NK-92 treated with Interleukin-12 subunit alpha and Interleukin-12 subunit beta, amount 100 ng/mL, for 24 hours (cell line): ENCODE measurements around the gene PLEK2.

ENCODE experiments used
- DNase-seq: peaks from one replicate; lab custom pipeline; 2025; lab: John Stamatoyannopoulos, UW

The PLEK2 gene

DNA sequence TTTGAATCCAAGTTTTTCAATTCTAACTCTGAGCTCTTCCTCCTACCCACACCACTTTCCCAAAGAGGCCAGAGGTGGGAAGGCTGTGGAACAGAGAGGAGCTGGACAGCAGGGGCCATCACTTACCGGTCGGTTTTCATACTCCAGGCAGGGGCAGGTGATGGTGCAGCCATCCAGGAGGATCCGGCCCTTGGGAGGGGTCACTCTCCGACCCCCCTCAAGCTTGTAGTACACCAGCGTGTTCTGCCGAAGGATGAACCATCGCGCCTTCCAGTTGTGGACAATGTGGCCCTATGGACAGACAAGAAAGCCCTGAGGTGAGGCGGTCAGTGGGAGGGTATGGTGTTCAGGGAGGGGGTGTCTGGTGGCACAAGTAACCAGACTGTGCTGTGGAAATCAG lies 14.4 kb downstream of the PLEK2 start:
- DNase-seq, result no peak

DNA sequence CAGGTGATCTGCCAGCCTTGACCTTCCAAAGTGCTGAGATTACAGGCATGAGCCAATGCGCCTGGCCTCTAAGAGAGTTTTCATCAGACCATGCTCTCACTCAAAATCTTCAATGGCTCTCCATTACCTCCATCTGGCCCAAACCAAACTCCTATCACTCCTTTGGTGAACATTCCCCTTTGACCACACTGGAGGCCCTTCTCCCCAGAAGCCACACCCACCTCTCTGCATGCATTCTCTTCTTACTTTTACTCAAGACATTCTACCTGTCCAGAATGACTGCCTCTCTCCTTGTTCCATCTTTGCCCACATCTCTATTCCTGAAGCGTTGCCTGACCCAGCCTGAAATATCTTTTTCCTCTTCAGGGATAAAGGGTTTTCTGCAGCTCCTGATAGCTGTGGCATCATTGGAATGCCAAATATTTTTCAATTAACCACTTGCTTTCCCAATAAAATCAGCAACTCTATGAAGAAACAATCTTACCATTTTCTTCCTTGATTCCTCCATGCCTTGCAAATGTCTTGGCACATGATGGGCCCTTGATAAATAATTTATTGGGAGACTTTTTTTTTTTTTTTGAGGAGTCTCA lies 15.5 kb downstream of the PLEK2 start:
- no peak for DNase-seq

DNA sequence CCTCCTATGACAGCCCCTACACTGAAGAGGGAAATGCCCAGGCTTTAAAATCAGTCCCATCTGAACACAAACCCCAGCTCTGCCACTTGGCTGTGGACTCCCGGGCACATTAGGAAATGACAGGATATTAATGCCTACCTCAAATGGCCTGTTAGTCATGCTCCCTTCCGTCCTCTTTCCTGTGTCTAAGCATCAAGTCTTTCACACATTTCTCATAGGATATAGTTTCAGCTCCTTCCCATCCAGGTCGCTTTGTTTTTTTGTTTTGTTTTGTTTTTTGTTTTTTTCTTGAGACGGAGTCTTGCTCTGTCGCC lies 16.1 kb downstream of the PLEK2 start:
- no peak for DNase-seq

DNA sequence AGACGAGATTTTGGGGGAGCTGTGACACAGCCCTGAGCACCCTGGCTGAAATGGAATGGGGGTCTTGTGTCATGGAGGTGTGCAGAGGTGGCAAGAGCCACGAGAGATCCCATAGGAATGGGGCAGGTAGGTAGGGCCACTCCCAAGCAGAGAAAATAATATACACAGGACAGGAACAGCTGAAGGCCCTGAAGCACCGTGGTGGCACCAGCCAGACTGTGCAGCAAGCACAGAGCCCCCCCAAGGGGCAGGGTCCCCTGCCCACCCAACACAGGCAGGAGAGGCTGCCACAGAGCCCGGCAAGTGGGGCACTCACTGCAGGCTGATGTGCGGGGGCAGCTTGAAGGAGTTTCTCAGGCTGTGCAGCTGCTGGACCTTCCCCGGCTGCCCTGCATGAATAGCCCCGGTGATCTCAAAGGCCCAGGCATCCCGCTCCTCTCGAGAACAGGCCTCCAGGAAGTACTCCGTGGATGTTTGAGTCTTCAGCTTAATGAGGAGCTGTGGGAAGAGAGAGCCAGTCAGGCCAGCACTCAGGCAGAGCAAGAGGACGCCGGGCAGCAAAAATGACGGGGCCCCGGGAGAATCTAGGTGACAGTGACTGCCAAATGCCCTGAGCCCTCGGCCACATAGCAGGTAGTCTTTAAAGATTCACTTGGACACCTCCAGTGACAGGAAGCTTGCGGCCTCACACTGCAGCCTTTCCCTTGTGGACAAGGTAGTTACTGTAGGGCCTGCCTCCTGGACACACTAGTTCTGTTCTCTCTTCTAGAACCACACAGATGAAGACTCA lies 16.7 kb downstream of the PLEK2 start:
- DNase-seq, result no peak

DNA sequence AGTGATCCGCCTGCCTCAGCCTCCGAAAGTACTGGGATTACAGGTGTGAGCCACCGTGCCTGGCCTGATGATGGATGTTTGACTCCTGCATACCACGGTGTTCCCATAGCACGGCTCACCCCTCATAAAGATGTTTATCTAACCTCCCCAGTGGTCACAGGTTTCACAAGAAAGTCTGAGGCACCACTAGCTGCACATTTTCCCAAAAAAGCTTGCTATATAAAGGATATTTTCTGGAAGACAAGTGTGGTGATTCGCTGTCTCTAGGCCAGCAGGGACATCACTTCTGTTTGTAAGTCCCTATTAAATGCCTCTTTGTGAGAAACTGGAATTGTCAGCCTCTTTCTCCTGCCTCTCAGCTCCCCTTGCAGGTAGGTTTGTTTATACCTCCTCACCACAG lies 18.3 kb downstream of the PLEK2 start:
- DNase-seq, result no peak

DNA sequence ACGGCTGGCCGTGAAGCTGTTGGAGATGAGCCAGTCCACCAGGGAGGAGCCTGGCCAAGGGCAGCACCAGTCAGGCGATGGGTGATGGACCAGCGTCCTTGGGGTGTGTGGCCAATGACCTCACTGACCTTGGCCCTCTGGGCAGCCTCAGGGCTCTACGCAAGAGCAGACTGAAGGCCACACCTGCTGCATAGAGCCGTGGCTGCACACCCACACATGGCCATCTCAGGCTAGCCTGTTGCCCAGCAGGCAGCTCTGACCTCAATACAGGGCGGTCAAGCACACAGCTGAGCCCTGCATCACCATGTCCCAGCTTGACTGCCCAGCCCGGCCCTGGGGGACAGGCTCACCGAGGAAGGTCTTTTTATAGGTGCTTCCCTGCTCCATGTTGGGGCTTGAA lies 19.2 kb downstream of the PLEK2 start:
- DNase-seq, result no peak

DNA sequence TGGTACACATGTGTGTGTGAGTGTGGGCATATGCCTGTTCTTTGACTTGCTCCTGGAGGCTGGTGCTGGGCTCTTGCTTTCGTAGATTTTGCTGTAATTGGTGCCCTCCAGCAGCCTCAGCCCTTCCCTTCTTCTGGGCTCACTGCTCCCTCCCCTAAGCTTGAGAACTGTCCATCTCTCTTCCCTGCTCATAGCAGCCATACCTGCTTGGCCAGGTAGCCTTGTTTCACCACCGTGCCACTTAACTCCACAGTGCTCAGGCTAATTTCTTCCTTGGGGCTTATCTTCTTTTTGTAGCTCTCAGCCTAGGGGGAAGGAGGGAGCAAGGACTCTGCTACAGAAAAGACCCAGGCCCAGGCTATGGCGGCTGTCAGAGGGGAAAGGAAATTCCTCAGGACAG lies 19.8 kb downstream of the PLEK2 start:
- no peak for DNase-seq

DNA sequence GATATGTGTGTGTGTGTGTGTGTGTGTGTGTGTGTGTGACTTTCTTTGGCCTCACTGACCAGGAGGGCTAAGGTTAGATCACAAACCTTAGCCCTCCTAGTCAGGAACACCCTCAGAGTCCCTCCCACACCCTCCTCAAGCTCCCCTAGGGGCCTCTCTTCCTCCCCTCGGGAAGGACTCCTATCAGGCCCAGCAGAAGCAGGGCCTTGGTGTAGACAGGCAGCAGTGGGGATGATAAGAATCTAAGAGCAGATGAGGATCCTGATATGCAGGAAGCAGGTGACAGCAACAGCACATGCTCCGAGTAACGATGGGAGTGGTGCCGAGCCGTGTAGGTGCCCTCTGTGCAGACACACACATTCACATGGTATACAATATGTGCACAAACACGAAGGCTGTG lies 20.7 kb downstream of the PLEK2 start:
- DNase-seq, result no peak

DNA sequence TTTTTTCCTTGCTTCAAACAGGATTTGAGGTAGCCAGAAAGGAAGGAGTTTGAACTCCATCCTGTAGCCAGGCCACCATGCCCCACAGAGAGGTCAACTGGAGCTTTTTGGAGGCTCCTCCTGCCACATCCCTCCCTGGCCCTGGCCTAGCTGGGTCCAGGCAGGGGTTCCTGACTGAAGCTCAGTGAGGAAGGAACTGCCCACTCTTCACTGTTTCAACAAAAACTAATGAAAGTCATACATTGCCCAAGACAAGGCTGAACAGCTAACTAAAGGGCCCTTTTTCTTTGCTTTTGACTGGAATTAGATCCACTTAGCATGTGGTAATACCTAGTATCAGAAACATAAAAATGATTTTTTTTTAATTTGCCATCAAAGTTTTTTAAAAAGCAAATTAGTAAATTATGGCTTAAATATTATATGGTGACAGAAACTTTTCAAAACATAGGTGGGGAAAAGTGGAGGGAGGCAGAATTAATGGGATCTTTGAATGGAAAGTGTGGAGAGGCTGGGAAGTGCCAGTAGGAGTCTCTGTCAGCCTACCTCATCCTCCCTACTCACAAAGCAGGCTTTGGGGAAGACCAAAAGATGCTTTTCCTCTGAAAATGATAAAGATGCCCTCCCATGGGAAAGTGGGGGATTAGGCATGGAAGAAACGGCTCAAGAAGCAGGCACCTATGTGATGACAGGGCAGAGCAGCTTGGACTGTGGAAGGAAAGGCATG lies 22.0 kb downstream of the PLEK2 start:
- no peak for DNase-seq

DNA sequence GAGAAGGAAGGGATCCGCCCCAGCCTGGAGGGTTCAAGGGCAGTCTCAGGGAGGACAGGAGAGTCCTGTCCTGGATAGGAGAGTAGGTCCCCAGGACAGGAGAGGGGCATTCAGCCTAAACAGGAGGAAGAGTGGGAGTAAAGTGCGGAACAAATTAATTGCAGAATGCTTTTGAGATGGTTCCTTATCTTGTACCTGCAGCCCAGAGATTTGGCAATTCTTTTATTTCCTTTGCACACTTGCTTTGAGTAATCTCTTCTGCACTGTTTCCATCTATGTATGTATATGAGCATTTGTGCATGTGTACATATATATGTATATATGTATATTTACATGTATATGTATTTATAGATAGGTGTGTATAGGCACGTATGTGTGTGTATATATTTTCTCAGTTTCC lies 22.7 kb downstream of the PLEK2 start:
- no peak for DNase-seq

DNA sequence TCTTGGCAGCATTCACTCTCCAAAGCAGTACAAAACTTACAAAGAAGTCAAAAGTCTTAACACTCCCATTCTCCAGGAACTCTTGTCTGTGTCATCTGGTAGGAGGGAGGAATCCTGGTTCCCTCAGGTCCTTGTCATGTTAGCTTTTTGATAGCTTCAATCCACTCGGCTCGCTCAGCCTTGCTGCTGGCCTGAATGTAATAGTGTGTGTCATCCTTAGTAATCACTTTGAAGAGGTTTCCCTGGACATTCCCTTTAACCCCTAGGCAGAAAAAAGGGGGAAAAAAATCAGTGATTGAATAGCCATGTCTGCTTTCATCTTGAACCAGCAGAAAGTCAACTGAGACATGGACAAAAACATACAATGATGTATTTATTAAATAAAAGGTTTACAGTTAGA lies 24.8 kb downstream of the PLEK2 start:
- DNase-seq, result no peak

DNA sequence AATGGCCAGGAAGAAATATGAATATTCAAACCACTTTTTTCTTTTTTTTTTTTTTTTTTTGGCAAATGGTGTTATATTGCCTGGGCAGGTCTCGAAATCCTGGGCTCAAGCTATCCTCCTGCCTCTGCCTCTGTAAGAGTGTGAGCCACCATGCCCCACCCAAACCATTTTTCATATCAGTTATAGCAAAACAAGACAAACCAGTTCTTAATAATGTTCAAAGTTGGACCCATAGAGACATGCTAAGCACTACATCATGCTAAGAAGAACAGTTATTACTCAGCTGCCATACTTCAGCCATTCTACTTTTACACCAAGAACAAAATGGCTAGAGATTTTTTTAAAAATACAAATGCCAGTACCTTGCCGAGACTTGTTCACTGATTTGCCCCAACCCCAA lies 26.3 kb downstream of the PLEK2 start:
- DNase-seq, result no peak

DNA sequence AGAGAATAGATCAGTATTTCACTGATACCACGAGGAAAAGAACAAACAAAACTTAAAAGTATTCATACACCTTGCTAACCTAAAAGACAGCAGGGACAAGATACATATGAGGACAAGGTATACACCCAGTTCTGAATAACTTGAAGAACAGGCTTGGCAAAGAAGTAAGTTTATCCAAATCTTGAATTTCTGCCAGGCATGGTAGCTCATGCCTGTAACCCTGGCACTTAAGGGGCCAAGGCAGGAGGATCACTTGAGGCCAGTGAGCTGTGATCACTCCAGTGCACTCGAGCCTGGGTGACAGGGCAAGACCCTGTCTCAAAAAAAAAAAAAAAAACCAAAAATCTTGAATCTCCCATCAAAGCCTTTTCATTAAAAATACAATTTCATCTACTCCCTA lies 26.8 kb downstream of the PLEK2 start:
- no peak for DNase-seq

DNA sequence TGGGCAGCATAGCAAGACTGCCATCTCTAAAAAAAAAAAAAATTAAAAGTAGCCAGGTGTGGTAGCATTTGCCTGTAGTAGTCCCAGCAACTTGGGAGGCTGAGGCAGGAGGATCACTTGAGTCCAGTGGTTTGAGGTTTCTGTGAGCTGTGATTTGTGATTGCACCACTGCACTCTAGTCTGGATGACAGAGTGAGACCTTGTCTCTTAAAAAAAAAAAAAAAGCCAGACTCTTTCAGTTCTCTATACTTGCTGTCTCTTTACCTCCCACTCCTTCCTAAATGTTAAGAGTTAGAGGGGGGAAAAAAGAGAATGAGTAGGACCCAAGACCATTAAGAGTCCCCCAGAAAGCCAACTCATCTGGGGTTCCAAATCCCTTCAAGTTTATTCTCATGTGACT lies 34.0 kb downstream of the PLEK2 start:
- no peak for DNase-seq

DNA sequence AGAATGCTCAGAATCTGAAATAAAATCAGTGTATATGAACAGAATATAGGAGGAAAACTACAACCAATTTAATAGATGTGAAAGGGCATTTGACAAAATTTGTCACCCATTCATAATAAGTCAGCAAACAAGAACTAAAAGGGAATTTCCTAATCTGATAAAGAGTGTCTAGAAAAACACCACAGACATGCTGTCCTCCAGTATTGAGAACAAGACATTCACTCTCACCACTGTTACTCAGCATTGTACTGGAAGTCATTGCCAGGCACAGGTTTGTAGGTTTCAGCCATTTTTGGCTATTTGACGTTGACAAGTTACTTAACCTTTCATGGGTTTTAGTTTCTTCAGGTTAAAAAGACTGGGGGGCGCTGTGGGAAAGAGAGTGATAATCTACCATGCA lies 38.6 kb downstream of the PLEK2 start:
- no peak for DNase-seq

DNA sequence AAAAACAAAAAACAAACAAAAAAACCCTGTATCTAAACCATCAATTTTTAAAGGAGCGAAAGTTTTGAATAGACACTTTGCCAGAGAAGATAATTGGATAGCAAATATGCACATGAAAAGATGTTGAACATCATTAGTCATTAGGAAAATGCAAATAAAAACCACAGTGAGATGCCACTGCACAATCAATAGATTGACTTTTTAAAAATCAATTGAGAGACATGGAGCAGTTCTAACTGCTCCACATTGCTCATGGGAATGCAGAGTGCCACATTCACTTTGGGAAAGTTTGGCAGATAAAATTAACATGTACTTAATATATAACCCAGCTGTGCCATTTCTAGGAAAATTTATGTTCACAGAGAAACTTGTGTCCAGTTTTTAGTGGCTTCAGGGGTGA lies 39.1 kb downstream of the PLEK2 start:
- no peak for DNase-seq

DNA sequence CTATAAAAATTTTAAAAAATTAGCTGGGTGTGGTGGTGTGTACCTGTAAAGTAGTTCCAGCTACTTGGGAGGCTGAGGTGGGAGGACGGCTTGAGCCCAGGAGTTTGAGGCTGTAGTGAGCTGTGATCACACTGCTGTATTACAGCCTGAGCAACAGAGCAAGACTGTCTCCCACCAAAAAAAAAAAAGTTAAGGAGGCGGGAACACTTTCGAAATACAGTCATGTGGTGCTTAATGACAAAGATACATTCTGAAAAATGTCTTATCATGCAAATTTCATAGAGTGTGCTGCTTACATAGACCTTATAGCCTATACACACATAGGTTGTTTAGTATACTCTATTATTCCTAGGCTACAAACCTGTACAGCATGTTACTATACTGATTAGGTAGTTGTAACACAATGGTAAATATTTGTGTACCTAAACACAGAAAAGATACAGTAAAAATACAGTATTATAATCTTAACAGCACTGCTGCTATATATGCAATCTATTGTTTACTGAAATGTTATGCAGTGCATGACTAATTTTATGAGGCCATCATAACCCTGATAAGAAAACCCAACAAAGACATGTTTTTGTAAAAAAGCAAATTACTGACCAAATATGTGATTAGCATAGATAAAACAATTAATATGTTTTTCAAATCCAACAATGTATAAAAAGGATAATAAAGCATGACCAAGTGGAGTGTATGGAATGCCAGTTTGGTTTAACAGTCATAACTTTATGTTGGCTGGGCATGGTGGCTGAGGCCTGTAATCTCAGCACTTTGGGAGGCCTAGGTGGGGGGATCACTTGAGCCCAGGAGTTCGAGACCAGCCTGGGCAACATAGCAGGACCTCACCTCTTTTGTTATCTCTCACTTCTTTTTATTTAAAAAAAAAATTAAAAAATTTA lies 40.5 kb downstream of the PLEK2 start:
- no peak for DNase-seq

DNA sequence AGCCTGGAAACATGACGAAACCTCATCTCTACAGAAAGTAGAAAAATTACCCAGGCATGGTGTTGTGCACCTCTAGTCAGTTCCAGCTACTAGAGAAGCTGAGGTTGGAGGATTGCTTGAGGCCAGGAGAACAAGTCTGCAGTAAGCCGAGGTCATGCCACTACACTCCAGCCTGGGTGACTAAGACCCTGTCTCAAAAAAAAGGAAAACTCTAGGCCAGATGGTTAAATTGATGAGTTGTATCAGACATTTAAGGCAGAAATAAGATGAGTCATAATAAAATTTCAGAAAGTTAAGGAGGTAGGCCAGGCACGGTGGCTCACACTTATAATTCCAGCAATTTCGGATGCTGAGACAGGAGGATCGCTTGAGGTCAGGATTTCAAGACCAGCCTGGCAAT lies 41.1 kb downstream of the PLEK2 start:
- no peak for DNase-seq

DNA sequence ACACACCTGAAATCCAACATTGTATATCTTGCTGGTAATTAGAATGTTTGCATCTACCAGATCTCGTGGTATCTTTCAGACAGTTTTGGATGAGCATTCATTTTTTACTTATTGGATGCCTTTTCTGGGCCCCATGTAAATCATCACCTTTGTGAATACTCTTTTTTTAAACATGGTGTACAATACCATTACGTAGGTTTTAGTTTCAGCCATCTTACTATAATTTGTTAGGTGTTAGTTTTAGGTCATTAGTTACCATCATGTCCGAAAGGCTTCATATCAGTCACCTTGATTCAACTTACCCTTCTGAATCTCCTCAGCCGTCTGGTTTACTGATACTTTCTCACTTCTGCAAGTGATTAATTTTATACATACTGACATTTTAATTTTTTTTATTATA lies 46.5 kb downstream of the PLEK2 start:
- DNase-seq, result no peak

DNA sequence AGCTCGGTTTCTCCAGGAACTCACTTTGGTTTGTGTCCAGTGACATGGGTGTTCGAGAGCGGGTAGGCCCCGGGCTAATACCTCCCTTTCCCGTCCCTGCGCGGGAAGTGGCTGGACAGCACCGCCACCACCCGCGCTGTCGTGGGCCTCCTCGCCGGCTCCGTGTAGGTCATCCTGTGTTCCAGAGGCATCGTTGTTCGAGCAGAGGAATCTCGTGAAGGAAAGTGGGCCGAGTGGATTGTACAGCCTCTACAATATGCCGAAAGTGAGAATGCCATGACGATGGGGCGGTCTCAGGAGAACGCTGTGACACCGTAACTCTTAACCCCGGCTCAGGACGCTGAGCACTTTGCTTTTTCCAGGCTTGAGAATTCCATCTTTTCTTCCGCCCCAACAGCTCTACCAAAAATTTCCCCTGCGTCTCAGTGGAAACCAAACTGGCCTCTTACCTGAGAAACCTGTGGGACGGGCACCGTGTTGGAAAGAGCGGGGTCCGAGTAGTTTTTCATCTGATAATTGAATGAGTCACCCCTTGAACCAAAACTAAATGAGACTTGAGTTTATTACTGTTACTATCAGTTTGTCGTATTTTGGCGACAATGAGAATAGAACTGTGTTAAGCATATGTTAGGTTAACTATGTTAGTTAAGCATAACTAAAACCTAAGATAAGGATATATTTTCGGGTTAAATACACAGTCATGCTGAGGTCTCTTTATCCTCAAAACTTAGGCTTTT lies 51.3 kb downstream of the PLEK2 start:
- no peak for DNase-seq

DNA sequence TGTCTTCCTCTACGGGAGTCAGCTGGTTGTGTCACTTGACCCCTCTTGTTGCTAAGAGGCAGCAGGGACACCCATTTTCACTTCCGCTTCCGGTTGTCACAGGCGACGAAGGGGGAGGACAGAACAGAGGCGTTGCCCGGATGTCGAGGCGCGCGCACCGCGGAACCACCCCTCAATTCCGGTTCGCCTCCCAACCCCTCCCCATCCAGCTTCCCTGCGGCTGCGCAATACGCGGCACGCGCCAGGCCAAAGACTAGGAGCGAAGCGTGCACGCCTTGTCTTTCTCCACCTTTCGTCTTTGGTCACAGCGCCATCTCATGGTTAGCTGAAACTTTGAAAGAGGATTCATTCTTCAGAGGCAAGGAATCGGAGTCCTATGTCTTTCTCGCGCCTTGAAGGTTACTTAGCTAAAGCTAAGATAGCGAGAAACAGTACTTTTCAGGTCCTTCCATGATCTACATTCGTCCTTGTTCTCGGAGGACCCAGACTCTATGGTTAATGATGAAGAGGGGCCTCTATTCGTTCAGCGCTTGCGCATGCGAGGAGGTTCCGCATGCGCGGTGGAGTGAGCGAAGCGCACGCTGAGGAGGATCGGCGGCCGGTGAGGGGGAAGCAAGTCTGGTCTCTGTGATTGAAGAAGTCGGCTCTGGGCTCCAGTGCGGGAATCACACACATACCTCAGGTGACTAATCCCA lies 52.0 kb downstream of the PLEK2 start, which contains the start of the genes ATP6V1D and EIF2S1:
ATP6V1D (minus strand) TSS at position 30 of the 695 bp plus-strand sequence. CDS start 106 bp downstream, outside the sequence.
EIF2S1 (plus strand) TSS at position 554 of the 695 bp plus-strand sequence. CDS start 4,440 bp downstream, outside the sequence.
- DNase-seq, result peak; percentile 99
